Activated CD8-positive, alpha-beta memory T cell treated with anti-CD3 and anti-CD28 coated beads, Interleukin-2, amount 50 U/mL, for 4 hours (primary cell): ENCODE measurements around the gene ATP5MC2.
"Not testable (repeated sequence)": the region's sequence is repeated elsewhere in the genome, so short reads cannot be mapped to it uniquely, and the experiment has no call there.

Experiments
- DNase-seq: peaks from one replicate; pipeline ENCODE4 v3.0.0-alpha.2; 2020

ATP5MC2 gene

DNA sequence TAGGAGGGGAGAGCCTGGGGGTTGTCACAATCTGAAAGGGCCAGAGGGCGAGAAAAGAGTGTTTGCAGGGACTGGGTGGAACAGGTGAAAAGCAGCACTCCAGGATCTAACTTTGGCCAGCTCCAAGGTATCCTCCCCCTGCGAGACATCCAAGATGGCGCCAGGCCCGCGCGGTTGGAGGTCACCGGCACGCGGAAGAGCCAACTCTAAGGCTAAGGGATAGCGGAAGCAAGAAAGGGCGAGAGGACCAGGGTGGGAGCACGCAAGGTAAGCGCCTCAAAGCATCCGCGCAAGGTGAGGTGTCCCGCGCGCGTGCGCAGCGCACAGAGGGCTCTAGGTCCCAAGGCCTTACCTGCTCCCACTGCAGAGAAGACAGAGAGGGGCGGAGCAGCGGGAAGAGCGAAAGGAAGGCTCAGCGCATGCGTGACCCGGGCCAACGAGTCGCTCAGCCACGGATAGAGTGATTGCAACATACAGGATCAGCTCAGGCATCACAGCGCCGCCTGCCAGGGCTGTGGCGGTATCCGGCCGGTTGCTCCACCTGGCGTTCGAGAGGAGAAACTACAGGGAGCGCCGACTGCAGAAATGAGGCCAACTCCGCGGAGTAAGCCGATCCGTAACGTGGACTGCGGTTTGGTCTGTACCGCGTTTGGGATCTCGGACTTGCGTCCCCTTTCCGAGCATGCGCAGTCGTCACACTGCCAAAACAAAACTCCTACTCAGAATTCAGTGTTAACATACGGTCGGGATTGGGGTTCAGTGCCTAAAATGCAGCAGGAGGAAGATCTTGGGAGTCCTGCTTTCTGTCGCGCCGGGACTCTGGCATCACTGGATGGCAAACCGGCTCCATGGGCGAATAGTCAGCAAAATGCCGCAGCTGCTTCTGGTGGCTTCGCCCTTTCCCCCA, at the start of gene ATP5MC2:
Gene ATP5MC2 (minus strand): TSS at position 383 of the 907 bp plus-strand sequence. CDS start 3,469 bp downstream, outside the sequence.
- DNase-seq, result peak; percentile 95

DNA sequence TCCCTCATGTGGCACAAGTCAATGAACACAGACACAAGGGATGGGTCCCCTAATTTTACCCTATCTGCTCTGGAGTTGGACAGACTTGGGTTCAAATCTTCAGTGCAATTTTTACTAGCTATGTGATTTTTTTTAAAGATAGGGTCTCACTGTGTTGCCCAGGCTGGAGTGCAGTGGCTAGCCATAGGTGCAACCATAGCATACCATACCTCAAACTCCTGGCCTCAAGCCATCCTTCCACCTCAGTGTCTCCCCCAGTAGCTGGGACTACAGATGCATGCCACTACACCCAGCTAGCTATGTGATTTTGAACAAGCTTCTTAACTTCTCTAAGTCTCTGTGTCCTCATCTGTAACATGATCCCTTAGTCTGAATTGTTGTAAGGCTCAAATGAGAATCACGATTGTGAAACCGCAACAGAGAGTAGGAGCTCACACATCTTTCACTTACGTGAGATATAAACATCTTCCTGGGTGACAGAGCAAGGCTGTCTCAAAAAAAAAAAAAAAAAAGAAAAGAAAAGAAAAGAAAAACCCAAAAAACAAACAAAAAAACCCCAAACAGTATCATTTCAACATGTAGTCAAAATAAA, 46.7 kb upstream of the ATP5MC2 start:
- DNase-seq, result no peak

DNA sequence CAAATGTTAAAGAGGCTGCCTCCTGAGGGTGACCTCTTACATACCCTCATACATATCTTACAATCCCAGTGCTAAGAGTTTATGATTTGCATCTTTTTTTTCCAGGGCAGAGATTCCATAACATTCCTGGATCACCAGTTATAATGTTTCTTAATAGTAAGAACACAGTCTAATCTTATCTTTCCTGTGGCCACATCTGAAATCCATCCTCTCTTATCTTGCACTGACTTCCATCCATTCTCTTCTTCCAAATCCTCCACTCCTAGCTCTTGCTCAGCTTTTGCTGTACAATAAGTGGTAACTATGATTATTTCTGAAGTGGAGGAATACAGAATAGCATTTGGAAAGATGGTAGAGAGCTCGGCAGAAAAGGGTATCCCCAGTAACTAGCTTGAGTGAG, 45.1 kb upstream of the ATP5MC2 start:
- DNase-seq, result no peak

DNA sequence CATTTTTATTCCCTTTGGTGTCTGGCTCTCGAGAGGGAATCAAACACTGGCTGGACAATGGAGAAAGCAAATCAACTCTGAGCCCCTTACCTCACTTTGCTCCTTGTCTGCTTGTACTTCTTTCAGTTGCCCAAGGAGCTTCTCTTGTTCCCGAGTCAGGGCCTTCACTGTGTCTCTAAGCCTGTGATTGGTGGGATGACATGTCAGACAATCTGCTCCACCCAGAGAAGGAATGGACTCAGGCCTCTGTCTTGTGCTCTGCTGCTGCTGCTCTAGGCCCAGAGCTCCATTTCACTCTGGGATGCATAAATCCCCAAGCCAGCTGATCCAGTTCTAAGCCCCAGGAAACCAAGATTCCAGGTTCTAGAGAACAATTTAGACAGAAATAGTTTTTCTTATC, 43.8 kb upstream of the ATP5MC2 start:
- no peak for DNase-seq

DNA sequence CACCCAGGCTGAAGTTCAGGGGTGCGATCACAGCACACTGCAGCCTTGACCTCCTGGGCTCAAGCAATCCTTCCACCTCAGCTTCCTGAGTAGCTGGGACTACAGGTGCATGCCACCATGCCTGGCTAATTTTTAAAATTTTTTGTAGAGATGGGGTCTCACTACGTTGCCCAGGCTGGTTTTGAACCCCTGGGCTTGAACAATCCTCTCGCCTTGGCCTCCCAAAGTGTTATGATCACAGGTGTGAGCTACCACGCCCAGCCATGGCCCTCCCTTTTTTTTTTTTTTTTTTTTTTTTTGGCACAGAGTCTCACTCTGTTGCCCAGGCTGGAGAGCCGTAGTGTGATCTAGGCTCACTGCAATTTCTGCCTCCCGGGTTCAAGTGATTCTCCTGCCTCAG, 42.7 kb upstream of the ATP5MC2 start:
- not testable (repeated sequence) for DNase-seq

DNA sequence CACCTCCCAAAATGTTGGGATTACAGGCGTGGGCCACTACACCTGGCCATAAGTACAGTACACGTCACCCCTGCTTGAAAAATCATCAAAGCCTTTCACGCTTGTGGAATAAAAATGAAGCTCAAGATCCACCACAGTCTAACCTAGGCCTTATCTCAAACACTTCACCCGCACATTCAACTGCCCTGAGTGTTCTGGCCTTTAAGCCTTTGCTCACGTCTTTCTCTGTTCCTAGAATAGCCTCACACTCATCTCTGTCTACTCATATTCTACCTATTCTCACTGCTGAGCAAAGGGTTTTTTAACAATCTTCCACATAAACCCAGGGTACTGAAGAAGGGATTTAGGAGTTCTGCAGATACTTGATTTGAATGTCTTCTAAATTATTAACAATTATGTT, 41.4 kb upstream of the ATP5MC2 start:
- no peak for DNase-seq

DNA sequence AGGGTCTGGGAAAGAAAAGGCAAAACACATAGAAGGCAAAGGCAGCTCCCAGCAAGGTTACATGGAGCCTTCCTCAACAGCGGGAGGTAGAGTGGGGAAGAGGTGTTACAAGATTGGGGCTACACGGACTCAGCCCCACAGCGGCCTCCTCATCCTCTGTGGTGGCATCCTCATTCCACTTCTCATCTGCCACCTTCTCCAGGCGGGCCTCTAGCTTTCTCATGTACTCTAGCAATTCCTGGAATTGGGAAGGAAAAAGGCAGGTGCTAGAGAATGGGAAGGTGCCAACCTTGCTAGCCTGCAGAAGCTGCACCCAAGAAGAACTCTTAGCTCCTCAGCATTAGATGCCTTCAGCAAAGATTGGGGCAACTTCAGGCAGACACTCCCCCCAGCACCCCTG, 38.1 kb upstream of the ATP5MC2 start:
- no peak for DNase-seq

DNA sequence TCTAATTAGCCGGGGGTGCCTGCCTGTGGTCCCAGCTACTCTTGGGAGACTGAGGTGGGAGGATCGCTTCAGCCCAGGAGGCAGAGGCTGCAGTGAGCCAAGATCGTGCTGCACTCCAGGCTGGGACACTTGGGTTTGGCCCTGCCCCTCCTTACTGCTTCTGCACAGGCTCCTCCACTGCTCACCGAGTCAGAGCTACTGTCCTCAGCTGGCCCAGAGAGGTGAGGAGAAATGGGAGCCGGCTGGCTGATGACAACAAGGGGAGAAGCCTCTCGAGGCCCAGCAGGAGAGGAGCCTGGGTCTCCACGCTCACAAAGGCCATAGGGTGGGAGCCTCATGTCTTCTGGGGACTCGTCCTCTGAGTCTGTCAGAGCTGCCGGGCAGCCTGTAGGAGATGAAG, 37.6 kb upstream of the ATP5MC2 start:
- DNase-seq, result no peak

DNA sequence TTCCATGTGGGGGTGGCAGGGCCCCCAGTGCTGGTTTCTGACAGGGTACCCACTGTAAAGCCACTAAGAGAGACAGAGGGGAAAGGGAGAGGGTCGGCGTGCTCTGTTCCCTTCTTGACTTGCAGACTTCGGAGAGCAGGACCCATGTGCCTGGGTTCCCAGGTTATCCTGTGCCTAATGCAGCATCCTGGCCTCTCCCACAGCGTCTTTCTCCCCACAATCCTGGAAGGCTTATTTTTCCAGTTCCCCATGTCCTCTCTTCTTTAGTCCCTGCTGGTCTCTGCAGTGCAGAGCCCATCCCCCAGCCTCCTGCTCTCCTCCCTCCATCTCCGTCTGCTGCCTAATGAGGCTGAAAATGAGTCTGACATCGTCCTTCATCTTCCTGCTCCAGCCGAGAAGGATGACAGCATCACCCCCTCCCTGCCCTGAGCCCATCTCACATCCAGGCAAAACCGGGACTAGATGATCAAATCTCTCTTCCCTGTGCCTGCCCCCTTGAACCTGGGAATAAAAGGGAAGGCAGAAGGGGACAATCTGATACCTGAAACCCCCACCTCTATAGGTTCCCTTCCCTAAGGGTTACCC, 36.3 kb upstream of the ATP5MC2 start:
- DNase-seq, result no peak

DNA sequence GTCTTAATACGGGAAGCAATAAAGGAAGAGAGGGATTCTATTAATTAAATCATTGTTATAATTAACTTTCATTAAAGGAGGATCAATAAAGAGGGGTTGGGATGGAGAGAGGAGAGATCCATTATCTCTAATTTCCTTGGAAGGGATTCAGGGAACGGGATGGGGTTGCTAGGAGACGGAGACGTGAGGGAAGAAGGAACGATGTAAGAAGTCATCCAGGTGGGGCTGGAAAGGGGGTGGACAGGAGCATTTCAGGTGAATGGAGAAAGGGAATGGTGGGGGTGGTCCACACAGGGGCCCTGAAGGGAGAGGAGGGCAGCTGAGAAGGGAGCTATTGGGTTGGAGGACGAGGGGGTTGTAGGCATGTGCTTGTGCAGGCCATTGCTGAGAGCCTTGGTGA, 34.2 kb upstream of the ATP5MC2 start:
- DNase-seq, result no peak

DNA sequence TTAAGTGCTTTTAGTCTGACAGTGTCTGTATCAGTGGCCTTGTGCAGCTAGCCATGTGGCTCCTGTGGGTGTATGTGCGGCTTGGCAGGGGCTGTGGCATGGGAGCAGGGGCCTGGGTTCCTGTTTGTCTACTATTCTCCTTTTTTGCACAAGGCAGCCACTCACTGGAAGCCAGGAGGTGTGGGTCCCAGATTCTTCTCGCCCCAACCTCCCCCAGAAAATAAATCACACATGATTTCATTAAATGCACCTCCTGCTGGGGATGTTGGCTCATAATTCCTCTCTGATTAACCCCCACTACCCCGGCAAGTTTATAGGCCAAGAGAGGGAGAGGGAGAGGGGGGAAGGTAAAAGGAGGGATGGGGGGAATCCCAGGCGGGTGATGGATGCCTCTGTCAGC, 33.8 kb upstream of the ATP5MC2 start:
- DNase-seq, result no peak

DNA sequence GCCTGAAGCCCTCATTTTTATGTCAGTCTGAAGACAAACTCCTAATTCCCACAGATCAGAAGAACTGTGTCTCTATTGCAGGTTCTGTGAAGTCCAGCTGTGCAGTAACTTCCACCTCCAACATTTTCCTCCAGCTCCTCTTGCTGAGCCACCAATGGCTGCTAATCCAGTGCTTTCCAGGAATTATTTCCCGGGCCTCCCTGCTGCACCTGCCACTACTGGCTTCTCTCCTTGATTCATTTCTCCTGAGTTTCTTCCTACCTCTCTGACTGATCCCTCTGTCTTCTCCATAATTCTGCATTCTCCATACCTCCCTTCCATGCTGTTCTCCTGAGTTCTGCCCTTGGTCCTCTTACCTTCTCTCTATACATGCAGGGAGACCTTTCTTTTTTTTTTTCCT, 30.2 kb upstream of the ATP5MC2 start:
- DNase-seq, result no peak

DNA sequence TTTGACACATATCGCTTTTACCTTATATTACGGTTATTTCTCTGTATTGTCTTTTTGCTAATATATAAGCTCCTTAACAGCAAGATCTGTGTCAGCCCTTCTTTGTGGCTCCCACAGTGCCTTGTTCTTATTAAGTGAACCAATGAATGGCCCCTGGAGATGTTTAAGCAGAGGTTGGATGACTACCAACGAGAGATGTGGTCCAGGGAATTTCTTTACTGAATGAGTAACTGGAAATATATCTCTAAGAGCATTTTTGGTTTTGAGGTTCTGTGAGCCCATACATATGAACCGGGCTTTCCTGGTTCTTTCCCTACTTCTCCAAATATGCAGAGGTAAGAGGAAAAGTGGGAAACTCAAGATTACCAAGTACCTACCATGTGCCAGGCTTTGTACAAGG, 27.9 kb upstream of the ATP5MC2 start:
- no peak for DNase-seq

DNA sequence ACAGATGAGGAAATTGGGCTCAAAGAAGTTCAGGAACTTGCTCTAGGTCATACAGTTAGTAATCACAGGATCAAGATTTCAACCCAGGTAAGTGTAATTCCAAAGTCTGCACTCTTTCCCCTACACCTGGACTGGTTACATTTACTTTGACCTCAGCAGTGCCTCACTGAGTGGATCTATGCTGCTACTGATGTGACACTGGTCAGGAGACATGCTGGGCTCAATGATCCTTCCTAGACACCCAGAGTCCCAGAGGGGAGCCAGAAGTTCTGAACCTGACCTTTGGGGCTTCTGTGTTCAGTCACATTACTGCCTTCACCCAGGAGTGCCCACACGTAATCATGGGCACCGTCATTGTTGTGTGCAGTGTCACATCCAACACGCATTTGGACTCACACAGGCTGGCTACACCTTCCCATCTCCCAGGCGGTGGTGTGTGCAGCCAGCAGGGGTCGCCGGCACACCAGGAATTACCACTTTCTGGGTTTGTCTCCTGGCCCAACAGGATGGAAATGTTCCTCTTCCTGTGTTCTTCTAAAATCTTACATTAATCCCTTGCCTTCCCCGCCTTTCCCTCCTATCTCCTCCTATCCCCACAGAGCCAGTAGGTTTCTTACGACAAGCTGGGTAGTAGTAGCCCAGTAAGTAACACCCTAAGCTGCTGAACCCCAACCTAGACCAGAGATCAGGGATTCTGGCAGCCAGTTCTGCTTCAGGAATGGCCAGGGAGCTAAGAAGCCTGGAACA, 25.8 kb upstream of the ATP5MC2 start:
- DNase-seq, result peak; percentile 78

DNA sequence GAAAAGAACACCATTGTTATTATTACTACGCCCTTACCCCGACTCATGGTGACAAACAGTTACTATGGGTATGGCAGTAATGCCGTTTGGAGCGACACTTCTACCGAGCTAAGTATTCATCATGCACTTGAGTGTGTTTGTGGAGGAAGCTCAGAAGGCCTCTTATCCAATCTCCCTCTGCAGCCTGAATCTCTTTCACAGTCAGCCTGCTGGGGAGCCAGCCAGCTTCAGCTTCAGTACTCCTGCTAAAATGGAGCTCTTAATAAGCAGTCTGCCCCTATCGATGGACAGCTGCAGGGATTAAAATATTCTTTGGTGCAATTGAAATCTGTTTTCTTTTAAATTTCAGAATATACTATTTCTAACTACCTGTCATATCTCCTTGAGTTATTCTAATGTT, 24.7 kb upstream of the ATP5MC2 start:
- DNase-seq, result no peak

DNA sequence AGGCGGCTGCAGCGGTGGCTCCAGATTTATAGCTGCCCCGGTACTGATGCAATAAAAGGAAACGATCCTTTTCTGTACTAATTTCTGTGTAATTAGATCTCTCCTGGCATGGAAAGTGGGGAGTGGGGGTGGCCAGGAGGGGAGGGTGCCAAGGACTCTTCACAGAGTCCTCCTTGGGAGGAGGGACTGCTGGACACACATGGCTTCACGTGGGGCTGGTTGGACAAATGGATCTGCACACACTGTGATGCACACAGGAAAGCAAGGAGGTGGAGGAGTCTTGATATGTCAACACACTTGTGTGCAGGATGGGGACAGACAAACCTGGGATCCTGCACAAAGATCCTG, 23.8 kb upstream of the ATP5MC2 start:
- no peak for DNase-seq

DNA sequence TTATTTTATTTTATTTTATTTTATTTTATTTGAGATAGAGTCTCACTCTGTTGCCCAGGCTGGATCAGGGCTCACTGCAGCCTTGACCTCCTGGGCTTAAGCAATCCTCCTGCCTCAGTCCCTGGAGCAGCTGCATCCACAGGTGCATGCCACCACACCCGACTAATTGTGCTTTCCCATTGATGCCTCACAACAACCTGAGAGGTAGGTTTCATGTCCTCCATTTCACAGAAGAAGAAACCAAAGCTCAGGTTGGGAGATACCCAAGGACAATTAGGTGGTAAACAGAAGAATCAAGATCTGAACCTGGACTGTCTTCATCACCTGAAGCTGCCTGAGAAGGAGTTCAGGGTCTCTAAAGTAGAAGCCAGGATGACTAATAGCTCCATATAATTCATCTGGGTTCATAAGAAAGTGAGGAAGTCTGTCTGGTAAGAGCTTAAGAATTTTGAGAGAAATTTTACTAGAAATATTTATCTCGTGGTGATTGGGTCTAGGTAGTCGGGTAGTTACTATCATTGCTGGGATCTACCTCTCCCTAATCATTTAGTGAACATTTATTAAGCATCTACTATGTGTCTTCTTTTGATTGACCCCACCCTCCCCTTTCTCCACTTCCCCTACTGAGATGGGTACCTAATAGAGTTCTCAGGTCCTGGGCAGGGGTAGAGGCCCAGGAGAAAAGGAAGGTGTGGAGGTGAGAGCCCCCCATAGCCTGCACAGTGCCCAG, 23.2 kb upstream of the ATP5MC2 start:
- no peak for DNase-seq

DNA sequence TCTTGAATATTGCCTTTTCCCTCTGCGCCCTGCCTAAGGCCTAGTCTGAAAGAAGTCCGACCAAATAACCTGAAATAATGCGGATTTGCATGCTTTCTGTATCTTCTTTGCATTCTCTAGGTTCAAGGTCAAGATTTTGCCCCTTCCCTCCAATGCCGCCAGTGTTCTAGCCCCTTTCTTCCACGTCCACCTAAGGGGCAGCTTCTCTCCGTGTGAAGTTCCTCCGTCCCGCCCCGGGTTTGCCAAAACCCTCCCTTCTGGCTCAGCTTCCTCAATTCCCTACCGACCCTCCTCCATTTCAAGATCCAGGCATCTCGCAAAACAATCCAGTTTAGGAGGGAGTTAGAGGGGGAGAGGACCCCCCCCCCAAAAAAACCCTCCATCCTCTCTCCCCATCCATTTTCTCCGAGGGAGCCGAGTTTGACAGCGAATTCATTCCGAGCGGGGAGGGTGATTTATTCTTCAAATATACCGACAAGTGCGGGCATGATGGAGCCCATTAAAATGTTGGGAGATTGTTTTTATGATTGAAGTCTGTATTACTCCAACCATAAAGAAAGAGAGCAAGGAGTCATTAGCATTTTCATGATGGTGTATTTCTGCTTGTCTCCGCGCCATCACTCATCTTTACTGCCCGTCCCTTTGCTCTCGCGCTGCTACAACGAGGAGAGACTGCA, 20.9 kb upstream of the ATP5MC2 start:
- DNase-seq, result no peak

DNA sequence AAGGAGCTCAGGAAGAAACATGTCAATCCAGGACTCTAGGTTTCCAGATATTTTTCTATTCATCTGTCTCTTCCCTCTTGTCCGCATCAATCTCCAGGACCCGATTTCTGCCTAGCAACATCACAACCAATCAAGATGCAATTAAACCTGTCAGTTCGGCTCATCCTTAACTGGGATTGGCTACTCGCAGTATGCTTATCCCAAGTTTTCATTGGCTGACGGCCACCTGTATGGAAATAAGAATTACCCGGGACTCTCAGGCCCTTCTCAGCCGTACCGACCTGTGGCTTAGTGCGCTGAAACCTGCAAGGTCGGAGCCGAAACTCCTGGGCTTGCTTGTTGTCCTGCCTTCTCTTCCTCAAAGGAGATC, 20.4 kb upstream of the ATP5MC2 start:
- no peak for DNase-seq

DNA sequence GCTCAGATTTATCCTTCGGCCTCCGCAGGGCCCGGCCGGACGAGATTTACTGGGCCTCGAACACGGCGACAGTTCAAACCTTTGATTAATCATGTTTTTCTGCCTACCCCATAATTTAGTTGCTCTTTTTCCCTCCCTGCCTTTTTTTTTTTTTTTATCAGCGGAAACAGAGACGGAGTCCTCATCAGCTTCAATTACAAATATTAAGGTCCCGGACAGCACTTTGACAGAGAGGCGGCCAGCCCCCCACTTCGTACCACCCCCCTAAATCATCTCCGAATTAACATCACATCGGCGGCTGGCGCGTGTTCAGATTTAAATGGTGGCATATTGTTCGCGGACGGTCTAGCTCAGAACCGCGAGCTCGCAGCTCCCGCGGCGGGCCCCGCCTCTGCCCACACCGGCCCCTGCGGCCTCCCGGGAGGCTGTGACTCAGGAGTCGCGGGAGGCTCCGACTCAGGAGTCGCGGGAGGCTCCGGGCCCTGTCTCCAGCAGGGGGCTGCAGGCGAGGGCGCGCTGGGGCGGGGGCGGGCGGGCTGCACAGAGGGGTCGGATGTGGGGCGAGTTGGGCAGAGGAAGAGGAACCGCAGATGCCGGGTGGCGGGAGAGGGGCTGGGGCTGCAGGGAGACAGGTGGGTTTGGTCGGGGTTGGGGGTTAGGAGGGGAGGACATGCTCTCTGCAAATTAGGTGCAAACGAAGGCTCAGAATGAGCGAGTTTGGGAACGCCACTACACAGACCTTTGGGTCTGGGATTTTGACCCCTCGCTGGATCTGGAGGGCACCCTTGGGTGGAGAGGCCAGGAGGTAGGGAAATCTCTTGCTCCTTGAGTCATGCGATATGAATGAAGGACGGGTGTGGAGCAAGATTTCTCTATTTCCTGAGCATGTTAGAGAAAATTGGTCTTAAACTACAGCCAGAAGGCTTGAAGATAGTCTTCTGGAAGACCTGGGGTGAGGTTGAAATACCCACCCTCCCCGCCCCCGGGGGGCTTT, 19.6 kb upstream of the ATP5MC2 start:
- peak; percentile 43 for DNase-seq

DNA sequence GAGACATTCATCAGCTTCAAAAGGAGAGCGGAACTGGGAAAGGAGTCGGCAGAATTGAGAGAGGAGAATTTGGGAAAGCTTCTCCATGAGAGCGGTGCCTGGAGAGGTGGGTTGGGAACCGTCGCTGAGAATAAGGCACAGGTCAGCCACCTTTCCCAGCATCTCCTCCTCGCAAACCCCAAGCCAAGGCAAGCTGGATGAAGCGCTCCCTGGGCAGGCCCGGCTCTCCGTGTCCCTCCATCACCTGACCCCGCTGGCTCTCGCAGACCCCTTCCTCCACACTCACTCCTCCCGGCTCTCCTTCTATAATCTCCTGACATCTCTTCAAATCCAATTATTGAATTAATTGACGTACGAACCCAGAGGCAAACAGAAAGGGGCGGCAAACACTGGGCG, 18.9 kb upstream of the ATP5MC2 start:
- DNase-seq, result no peak
